ENCODE data around the gene ASB16.
"Not testable (repeated sequence)": the region's sequence is repeated elsewhere in the genome, so short reads cannot be mapped to it uniquely, and the experiment has no call there.

Gene ASB16

DNA sequence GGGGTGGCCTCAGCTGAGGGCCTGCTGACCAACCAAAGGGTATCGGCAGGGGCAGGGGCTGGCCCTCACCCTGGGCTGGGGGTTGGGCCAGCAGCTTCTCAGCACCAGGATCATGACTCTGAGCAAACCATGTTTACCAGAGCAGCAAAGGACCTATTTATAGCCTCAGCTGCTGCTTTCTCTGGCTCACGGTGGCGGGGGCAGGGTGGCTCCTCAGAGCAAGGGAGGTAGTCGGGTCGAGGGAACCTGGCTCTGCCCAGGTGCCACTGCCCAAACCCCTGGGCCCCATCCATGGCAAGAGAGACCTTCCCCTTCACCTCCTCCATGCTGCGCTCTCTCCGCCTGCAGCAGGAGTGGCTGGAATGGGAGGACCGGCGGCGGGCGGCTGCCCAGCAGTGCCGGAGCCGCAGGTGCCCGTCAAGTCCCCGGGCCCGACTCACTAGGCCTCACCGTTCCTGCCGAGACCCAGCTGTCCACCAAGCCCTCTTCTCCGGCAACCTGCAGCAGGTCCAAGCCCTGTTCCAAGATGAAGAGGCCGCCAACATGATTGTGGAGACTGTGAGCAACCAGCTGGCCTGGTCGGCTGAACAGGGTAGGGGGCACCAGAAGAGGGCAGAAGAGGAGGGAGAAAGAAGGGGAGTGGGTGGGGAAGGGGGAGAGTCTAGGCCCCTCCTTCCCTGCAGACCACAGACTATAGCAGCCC is at the start of gene ASB16:
Gene ASB16, plus strand, starts transcription at position 206 of the 703 bp plus-strand sequence. Its CDS starts 86 bp downstream, at position 292.
- no peak for DNase-seq
- H3K9me3 Mint-ChIP-seq, result no peaks in the 10 kb centered on the region
- no peaks in the 10 kb centered on the region for H3K27me3 Mint-ChIP-seq
- H3K4me3 Mint-ChIP-seq, result no peak within 1 kb of the TSS
- no peak within 1 kb of the TSS for H3K27ac Mint-ChIP-seq
- H3K36me3 Mint-ChIP-seq, result peaks cover 4% of the 10 kb centered on the region
- H3K4me1 Mint-ChIP-seq, result peaks cover 5% of the 10 kb centered on the region
- CTCF ChIA-PET, result no interaction called here

DNA sequence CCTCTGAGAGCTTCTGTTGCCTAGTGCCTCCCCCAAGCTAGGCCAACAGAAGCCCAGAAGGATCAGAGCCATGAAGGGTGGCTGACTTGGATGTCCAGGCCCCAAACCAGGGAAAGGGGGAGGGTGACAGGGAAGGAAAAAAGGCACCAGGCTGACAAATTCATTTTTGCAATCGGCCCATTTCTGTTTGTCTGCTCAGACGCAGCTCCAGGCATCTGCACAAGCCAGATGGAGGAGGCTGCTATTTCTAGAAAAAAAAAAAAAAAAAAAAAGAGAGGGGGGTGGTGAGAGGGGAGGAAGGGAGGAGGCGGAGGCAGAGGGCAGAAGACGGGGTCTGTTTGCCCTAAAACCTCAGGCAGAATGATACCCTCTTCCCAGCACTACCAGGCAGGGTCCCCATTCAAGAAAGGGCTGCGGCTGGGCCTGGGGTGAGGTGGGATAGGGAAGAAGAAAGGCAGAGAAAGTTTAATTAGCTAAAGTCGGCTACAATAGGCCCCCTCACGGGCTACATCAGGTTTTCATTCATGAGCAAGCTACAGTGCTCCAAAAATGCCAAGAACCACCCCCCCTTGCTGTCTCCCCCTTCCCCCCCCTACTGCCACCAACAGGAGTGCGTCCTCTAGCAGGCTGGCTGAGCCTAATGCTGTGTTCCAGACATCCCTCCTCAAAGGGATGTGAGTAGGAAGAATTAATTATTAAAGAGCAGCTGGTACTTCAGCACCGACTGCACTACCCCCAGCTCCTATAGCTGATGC is 49.5 kb upstream of the ASB16 start:
- CTCF ChIA-PET, result no interaction called here
- H3K27ac Mint-ChIP-seq, result no peak overlapping the region
- peaks cover 12% of the 10 kb centered on the region for H3K36me3 Mint-ChIP-seq
- H3K9me3 Mint-ChIP-seq, result no peaks in the 10 kb centered on the region
- no peak for DNase-seq
- H3K4me3 Mint-ChIP-seq, result no peak overlapping the region
- peaks cover 22% of the 10 kb centered on the region for H3K27me3 Mint-ChIP-seq
- peaks cover 37% of the 10 kb centered on the region for H3K4me1 Mint-ChIP-seq

DNA sequence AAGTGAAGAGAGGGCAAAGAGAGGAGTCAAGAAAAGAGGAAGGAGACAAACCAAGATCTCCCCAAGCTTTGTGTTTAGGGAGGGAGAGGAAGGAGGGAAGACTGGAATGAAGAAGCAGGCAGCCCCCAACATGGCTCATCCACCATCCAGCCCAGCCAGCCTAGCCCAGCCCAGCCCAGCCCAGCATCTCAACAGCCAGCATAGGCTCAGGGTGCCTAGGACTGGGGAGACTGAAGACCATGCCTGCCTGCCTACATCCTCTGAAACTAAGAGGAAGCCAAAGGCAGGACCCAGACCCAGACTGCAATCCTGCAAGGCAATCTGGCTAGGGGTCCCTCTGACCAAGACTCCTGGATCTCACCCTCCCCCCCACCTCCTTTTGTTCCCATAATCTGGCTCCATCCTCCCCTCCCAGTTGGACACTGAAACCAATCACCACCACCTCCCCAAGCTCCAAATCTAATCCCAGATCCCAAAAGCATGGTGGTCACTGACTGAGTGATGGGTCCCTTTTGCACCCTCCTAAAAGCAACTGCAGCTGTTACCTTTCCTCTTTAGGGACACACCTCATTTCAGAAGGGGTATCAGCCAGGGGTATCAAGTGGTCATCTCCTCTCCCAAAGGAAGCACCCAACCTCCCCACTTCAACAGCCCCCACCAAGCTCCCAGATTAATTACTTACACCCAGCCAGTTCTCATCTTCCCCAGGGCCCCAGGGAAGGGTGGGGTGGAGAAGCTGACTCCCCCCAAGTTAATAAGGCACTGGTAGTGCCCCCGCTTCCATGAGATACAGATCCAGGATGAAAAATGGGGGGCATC is 48.3 kb upstream of the ASB16 start:
- Mint-ChIP-seq H3K4me1 (peaks cover 37% of the 10 kb centered on the region), H3K27ac (peak overlapping the region; percentile 89), H3K9me3 (no peaks in the 10 kb centered on the region), H3K27me3 (peaks cover 32% of the 10 kb centered on the region), H3K4me3 (peak overlapping the region; percentile 96), H3K36me3 (peaks cover 7% of the 10 kb centered on the region)
- CTCF ChIA-PET, result interaction anchor here (1.1 to 1.8 kb wide), 2 partner anchors 9 to 33 kb away, joined by 3 to 4 read pairs; no protein-coding TSS in a partner anchor
- no peak for DNase-seq

DNA sequence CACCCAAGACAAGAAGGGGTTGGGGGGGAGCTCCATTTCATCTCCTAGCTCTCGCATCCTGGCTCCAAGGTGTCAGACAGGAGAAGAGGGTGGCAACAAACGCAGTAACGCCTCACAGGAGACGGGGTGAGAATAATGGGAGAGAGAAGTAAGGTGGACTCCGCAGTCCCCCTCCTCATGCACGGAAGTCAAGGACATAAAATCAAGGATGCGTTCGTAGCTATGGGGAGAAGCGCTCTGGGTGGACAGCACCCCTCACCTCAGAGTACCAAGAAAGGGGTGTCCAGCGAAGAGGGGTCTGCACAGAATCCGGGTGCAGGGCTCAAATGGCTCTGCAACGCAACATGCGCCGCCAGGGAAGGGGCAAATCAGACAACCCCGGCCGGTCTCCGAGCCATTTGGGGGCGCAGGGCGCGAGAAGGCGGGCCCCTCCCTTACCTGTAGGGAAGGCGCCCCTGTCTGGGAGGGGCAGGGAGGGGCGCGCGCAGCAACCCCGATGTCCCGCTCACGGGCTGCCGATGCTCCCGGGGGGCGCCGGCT is 47.6 kb upstream of the ASB16 start:
- Mint-ChIP-seq H3K27me3 (peaks cover 33% of the 10 kb centered on the region), H3K9me3 (no peaks in the 10 kb centered on the region), H3K4me3 (peak overlapping the region; percentile 96), H3K36me3 (peaks cover 7% of the 10 kb centered on the region), H3K4me1 (peaks cover 37% of the 10 kb centered on the region), H3K27ac (peak overlapping the region; percentile 89)
- DNase-seq, result no peak
- CTCF ChIA-PET, result interaction anchor here (0.5 to 1.8 kb wide), 9 partner anchors 9 to 212 kb away, joined by 3 to 15 read pairs (median 4); partner anchors contain the start of gene HROB

- H3K36me3 Mint-ChIP-seq, result peaks cover 7% of the 10 kb centered on the region
- peaks cover 39% of the 10 kb centered on the region for H3K27me3 Mint-ChIP-seq
- peak; percentile 96 for DNase-seq
- peaks cover 37% of the 10 kb centered on the region for H3K4me1 Mint-ChIP-seq
- peak within 1 kb of the TSS; percentile 96 for H3K4me3 Mint-ChIP-seq
- CTCF ChIA-PET, result interaction anchor here (0.5 to 1.8 kb wide), 12 partner anchors 9 to 213 kb away, joined by 3 to 15 read pairs (median 4); partner anchors contain the start of gene HROB
- H3K27ac Mint-ChIP-seq, result peak within 1 kb of the TSS; percentile 94
- H3K9me3 Mint-ChIP-seq, result no peaks in the 10 kb centered on the region
Measured at GRCh38 chr17:44123356-44124117, 47.0 kb upstream of the ASB16 start, which contains the start of gene HDAC5. HDAC5 (minus strand) TSS chr17:44123641; CDS start chr17:44117515, 6,126 bp downstream.

GRCh38 chr17:44124118-44124438 is 46.4 kb upstream of the ASB16 start:
- H3K4me3 Mint-ChIP-seq, result peak overlapping the region; percentile 96
- H3K27me3 Mint-ChIP-seq, result peaks cover 41% of the 10 kb centered on the region
- no peak for DNase-seq
- peaks cover 7% of the 10 kb centered on the region for H3K36me3 Mint-ChIP-seq
- H3K4me1 Mint-ChIP-seq, result peaks cover 37% of the 10 kb centered on the region
- peak overlapping the region; percentile 94 for H3K27ac Mint-ChIP-seq
- CTCF ChIA-PET, result interaction anchor here (0.7 to 1.8 kb wide), 9 partner anchors 9 to 208 kb away, joined by 3 to 15 read pairs (median 6); partner anchors contain the start of gene HROB
- no peaks in the 10 kb centered on the region for H3K9me3 Mint-ChIP-seq

GRCh38 chr17:44128383-44128782 is 42.1 kb upstream of the ASB16 start:
- H3K27ac Mint-ChIP-seq, result no peak overlapping the region
- no peak for DNase-seq

DNA sequence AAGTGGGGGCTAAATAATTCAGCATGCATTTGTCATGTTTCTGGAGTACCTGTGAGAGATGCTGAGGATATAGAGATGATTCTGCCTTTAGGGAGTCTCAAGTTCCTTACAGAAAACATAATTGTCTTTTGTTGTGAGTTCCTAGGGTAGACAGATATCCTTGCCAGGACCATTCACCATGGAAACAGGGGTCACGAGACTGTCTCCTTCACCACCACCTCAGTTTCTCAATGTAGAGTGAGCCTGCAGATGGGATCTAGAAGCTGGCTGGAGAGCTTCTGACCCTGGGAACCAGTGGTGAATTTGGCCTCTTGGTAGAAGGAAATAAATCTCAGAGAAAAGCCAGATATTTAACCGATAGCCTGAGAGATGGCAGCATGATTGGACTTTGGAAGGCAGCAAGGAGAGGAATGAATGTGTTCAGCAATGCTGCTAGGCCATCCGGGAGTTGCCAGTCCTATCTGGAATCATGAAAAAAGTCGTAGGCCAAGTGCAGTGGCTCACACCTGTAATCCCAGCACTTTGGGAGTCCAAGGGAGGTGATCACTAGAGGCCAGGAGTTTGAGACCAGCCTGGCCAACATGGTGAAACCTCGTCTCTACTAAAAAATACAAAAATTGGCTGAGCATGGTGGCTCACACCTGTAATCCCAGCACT is 39.7 kb upstream of the ASB16 start:
- CTCF ChIA-PET, result no interaction called here
- DNase-seq, result no peak

More at GRCh38 chr17:44128383-44128782, 42.1 kb upstream of the ASB16 start:
- no peak overlapping the region for H3K4me3 Mint-ChIP-seq
- no peaks in the 10 kb centered on the region for H3K9me3 Mint-ChIP-seq
- H3K36me3 Mint-ChIP-seq, result no peaks in the 10 kb centered on the region
- CTCF ChIA-PET, result no interaction called here
- H3K27me3 Mint-ChIP-seq, result peaks cover 25% of the 10 kb centered on the region
- peaks cover 12% of the 10 kb centered on the region for H3K4me1 Mint-ChIP-seq

GRCh38 chr17:44131372-44131771 is 39.1 kb upstream of the ASB16 start:
- H3K4me3 Mint-ChIP-seq, H3K9me3 Mint-ChIP-seq, DNase-seq, H3K36me3 Mint-ChIP-seq, H3K27ac Mint-ChIP-seq, CTCF ChIA-PET, H3K4me1 Mint-ChIP-seq: not testable (repeated sequence)
- peaks cover 24% of the 10 kb centered on the region for H3K27me3 Mint-ChIP-seq

More for the DNA sequence above, 39.7 kb upstream of the ASB16 start:
- Mint-ChIP-seq H3K4me3 (no peak overlapping the region), H3K36me3 (no peaks in the 10 kb centered on the region), H3K27ac (no peak overlapping the region), H3K27me3 (peaks cover 26% of the 10 kb centered on the region), H3K4me1 (peaks cover 2% of the 10 kb centered on the region), H3K9me3 (no peaks in the 10 kb centered on the region)

DNA sequence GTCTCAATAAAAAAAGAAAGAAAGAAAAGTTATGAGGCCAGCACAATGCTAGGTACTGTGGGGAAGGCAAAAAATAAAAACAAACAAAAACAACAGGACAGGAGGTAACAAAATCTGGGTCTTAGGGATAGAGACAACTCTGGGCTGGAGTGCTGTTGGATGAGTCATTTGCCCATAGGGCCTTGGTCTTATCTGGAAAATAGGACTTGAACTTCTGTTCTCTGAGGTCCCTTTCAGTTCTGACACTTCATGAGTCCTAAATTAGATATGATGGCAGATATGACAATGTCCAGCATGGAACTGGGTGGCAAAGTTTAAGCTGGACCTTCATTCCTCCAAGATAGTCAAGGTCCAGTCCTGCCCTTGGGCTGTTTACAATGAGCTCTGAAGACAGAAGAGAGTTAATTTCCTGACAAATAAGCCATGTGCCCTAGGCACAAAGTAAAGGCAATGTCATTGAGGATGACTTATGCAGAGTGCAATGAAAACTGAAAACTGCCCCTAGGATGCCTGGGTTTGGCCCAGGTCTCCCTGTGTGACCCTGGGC is 38.2 kb upstream of the ASB16 start:
- Mint-ChIP-seq H3K9me3 (no peaks in the 10 kb centered on the region), H3K27me3 (peaks cover 20% of the 10 kb centered on the region), H3K27ac (no peak overlapping the region), H3K36me3 (no peaks in the 10 kb centered on the region), H3K4me3 (no peak overlapping the region), H3K4me1 (peaks cover 5% of the 10 kb centered on the region)
- no peak for DNase-seq
- CTCF ChIA-PET, result interaction anchor here (1.1 to 2.0 kb wide), 2 partner anchors 9 to 17 kb away, joined by 3 to 14 read pairs; partner anchors contain the start of gene HDAC5

DNA sequence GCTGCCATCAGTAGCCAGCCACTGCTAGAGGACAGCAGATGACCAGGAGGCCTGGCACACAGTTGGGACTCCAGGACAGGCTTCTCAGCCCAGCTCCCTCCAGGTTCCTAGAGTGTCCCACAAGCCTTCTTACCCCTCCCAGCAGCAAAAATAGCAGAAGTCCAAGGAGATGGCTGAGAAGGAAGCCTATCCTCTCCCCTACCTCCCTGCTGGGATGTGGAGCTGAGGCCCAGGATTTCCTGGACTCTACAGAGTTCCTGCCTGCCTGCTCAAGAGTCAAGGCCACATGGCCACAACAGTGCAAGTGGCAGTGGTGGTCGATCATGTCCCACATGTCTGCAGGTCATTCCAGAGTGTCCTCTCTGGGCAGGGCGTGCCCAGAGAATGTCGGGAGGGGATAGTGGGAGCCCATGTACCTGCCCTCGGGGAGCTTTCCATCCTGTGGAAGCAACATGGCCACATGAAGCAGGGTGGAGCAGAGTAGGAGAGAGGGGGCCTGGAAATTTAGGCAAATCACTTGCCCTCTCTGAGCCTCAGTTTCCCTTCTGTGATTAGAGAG is 36.5 kb upstream of the ASB16 start:
- Mint-ChIP-seq H3K36me3 (no peaks in the 10 kb centered on the region), H3K27ac (no peak overlapping the region), H3K27me3 (peaks cover 24% of the 10 kb centered on the region), H3K4me1 (peaks cover 18% of the 10 kb centered on the region), H3K4me3 (no peak overlapping the region), H3K9me3 (no peaks in the 10 kb centered on the region)
- DNase-seq, result no peak
- CTCF ChIA-PET, result interaction anchor here (0.7 to 2.0 kb wide), 2 partner anchors 10 to 76 kb away, joined by 3 to 14 read pairs; partner anchors contain the start of gene HDAC5

Data from activated naive CD4-positive, alpha-beta T cell treated with anti-CD3 and anti-CD28 coated beads, Interleukin-2, amount 10 ng/mL, durations not matched to agents 7 days and 5 days (primary cell).